Liver (tissue), 3 donors: Measurements from ENCODE around the gene GPR107.

ENCODE experiments used
- EGR1 ChIP-seq, 2 donors: IDR thresholded peaks; 2 replicates each; pipeline ENCODE4 v1.6.1; 2016 to 2018; ENCODE audit warnings: antibody characterized with exemption in 2 of 2, low read depth in 2 of 2
- FOXA1 ChIP-seq: IDR thresholded peaks from 2 replicates; pipeline ENCODE4 v1.6.1; 2016; ENCODE audit warnings: antibody characterized with exemption
- HNF4G ChIP-seq: IDR thresholded peaks from 2 replicates; pipeline ENCODE4 v1.6.1; 2016; ENCODE audit warnings: antibody characterized with exemption
- RAD21 ChIP-seq, 2 donors: IDR thresholded peaks; 2 replicates each; pipeline ENCODE4 v1.6.1; 2016; ENCODE audit warnings: antibody characterized with exemption in 2 of 2, mild to moderate bottlenecking in 2 of 2
- SP1 ChIP-seq: IDR thresholded peaks from 2 replicates; pipeline ENCODE4 v1.6.1; 2018; ENCODE audit warnings: antibody characterized with exemption, mild to moderate bottlenecking
- TAF1 ChIP-seq: conservative IDR thresholded peaks from 2 replicates; pipeline ENCODE4 v1.6.1; 2016; ENCODE audit warnings: antibody characterized with exemption, mild to moderate bottlenecking
- YY1 ChIP-seq: IDR thresholded peaks from 2 replicates; pipeline ENCODE4 v1.6.1; 2016; ENCODE audit warnings: antibody characterized with exemption, mild to moderate bottlenecking
- TF ChIP-seq, protein P1 (sequence below): fragments of 150-350 bp; IDR thresholded peaks from 2 replicates; pipeline ENCODE4 v1.5.1; 2017; ENCODE audit warnings: improper control_type of control experiment, low read depth, low read length; ENCODE audit not compliant: missing input control
- TF ChIP-seq, protein P2 (sequence below): IDR thresholded peaks from 2 replicates; pipeline ENCODE4 v1.6.1; 2016; ENCODE audit warnings: antibody characterized with exemption
- TF ChIP-seq, protein P3 (sequence below): IDR thresholded peaks from 2 replicates; pipeline ENCODE4 v1.6.1; 2016; ENCODE audit warnings: antibody characterized with exemption, mild to moderate bottlenecking
- donor health status: healthy.
- donor health status: healthy.

DNA sequence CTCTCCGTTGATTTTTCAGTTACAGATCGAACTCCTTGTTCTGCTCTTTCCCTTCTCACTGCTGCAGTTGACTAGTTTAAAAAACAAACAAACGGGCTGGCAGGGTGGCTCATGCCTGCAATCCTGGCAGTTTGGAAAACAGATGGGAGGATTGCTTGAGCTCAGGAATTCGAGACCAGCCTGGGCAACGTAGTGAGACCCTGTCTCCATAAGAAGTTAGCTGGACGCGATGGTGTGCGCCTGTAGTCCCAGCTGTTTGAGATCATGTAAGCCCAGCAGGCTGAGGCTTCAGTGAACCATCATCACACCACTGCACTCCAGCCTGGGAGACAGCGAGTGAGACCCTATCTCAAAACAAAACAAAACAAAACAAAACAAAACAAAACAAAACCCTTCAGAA is 67.1 kb downstream of the GPR107 start:
- TF ChIP-seq RAD21 (IDR thresholded peaks at IDR 0.05) (no peak), SP1 (no peak), TAF1 (no peak), HNF4G (no peak), EGR1 (IDR thresholded peaks at IDR 0.05; ENCODE audit: low read depth in 2 of 2) (no peak), YY1 (no peak), FOXA1 (no peak)
- TF ChIP-seq, protein P1, sequence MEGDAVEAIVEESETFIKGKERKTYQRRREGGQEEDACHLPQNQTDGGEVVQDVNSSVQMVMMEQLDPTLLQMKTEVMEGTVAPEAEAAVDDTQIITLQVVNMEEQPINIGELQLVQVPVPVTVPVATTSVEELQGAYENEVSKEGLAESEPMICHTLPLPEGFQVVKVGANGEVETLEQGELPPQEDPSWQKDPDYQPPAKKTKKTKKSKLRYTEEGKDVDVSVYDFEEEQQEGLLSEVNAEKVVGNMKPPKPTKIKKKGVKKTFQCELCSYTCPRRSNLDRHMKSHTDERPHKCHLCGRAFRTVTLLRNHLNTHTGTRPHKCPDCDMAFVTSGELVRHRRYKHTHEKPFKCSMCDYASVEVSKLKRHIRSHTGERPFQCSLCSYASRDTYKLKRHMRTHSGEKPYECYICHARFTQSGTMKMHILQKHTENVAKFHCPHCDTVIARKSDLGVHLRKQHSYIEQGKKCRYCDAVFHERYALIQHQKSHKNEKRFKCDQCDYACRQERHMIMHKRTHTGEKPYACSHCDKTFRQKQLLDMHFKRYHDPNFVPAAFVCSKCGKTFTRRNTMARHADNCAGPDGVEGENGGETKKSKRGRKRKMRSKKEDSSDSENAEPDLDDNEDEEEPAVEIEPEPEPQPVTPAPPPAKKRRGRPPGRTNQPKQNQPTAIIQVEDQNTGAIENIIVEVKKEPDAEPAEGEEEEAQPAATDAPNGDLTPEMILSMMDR: no peak
- TF ChIP-seq, protein P2, sequence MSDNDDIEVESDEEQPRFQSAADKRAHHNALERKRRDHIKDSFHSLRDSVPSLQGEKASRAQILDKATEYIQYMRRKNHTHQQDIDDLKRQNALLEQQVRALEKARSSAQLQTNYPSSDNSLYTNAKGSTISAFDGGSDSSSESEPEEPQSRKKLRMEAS: no peak
- TF ChIP-seq, protein P3, sequence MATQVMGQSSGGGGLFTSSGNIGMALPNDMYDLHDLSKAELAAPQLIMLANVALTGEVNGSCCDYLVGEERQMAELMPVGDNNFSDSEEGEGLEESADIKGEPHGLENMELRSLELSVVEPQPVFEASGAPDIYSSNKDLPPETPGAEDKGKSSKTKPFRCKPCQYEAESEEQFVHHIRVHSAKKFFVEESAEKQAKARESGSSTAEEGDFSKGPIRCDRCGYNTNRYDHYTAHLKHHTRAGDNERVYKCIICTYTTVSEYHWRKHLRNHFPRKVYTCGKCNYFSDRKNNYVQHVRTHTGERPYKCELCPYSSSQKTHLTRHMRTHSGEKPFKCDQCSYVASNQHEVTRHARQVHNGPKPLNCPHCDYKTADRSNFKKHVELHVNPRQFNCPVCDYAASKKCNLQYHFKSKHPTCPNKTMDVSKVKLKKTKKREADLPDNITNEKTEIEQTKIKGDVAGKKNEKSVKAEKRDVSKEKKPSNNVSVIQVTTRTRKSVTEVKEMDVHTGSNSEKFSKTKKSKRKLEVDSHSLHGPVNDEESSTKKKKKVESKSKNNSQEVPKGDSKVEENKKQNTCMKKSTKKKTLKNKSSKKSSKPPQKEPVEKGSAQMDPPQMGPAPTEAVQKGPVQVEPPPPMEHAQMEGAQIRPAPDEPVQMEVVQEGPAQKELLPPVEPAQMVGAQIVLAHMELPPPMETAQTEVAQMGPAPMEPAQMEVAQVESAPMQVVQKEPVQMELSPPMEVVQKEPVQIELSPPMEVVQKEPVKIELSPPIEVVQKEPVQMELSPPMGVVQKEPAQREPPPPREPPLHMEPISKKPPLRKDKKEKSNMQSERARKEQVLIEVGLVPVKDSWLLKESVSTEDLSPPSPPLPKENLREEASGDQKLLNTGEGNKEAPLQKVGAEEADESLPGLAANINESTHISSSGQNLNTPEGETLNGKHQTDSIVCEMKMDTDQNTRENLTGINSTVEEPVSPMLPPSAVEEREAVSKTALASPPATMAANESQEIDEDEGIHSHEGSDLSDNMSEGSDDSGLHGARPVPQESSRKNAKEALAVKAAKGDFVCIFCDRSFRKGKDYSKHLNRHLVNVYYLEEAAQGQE: no peak
